ENCODE results near the gene PTPRT.

Gene PTPRT

DNA sequence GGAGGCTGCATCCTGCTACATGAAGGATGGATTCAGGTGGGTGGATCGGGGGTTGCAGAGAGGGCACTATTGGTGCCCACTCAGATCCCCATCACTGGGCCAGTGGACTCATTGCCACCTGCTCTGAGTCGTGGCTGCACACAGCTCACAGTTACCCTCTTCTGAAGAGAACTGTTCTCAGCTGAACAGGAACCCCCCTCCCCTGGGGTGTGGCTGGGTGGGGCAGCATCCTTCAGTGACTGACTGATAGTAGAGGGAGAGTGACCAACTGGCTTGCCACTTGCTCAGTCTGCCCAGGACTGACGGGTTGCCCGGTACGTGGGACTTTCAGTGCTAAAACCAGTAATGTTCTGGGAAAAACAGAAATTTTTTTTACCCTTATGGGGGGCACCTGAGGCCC is 1077.5 kb downstream of the PTPRT start:
- no peak for DNase-seq (ENCODE audit: low read depth)
- TF ChIP-seq, protein P1, sequence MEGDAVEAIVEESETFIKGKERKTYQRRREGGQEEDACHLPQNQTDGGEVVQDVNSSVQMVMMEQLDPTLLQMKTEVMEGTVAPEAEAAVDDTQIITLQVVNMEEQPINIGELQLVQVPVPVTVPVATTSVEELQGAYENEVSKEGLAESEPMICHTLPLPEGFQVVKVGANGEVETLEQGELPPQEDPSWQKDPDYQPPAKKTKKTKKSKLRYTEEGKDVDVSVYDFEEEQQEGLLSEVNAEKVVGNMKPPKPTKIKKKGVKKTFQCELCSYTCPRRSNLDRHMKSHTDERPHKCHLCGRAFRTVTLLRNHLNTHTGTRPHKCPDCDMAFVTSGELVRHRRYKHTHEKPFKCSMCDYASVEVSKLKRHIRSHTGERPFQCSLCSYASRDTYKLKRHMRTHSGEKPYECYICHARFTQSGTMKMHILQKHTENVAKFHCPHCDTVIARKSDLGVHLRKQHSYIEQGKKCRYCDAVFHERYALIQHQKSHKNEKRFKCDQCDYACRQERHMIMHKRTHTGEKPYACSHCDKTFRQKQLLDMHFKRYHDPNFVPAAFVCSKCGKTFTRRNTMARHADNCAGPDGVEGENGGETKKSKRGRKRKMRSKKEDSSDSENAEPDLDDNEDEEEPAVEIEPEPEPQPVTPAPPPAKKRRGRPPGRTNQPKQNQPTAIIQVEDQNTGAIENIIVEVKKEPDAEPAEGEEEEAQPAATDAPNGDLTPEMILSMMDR (IDR thresholded peaks at IDR 0.05; ENCODE audit: insufficient read depth, low read depth, low read length, missing control alignments) = no peak
- no peak overlapping the region for H3K4me3 ChIP-seq (ENCODE audit: low read depth, low read length)

DNA sequence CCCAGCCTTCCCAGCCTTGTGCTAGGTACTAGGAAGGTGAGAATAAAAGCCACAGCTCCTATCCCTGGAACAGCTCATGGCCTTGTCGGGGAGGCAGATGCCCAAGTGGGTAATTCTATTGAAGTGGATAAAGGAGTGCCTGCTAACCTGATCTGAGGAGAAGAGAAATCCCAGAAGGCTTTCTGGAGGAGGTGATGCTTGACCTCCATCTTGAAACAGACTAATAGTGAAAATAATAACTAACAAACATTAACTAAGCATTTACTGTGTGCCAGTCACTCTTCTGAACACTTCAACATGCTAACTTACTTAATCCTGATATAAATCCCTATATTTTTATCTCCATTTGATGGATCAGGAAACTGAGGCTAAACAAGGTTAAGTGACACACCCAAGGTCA is 1078.4 kb downstream of the PTPRT start:
- TF ChIP-seq, protein P1 (IDR thresholded peaks at IDR 0.05; ENCODE audit: insufficient read depth, low read depth, low read length, missing control alignments) = no peak

DNA sequence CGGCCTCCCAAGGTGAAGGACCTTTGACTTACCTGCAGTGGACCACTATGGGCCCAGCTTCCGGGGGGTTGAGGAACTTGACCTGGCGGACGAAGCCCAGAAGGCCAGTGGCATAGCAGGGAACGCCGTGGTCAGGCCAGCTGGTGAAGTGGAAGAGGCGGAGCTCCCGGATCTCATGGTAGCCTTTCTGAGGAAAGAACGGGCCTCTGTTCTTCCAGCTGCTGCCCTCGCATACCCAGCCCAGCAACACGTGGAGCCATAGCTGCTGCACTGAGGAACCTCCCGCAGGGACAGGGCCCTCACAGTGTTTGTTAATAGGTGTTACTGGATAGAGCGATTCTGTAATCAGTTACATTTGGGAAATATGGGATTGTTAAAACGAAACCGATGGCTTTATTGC is 1079.4 kb downstream of the PTPRT start:
- DNase-seq (ENCODE audit: low read depth) = no peak
- H3K4me3 ChIP-seq (ENCODE audit: low read depth, low read length) = no peak overlapping the region
- TF ChIP-seq, protein P1 (IDR thresholded peaks at IDR 0.05; ENCODE audit: insufficient read depth, low read depth, low read length, missing control alignments) = no peak

More for the DNA sequence above, 1078.4 kb downstream of the PTPRT start:
- DNase-seq (ENCODE audit: low read depth) = no peak
- no peak overlapping the region for H3K4me3 ChIP-seq (ENCODE audit: low read depth, low read length)

DNA sequence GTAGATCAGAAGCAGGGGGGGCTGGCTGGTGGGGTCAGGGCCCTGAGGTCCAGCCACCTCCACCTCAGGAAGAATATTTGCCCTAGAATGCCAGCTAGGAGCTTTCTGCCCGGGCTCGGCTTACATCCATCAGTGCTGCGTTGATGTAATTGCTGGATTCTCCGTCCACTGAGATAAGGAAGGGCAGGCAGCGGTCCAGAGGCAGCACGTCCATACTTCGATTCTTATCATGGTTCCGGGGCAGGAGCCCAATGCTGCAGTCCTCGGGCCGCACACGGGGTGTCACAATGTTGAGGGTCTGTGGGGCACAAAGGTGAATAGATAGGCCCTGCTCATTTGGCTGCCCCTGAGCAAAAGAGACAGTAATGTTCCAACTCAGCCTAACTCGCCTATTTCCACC is 1087.7 kb downstream of the PTPRT start:
- no peak for DNase-seq (ENCODE audit: low read depth)
- no peak overlapping the region for H3K4me3 ChIP-seq (ENCODE audit: low read depth, low read length)
- TF ChIP-seq, protein P1 (IDR thresholded peaks at IDR 0.05; ENCODE audit: insufficient read depth, low read depth, low read length, missing control alignments) = no peak

DNA sequence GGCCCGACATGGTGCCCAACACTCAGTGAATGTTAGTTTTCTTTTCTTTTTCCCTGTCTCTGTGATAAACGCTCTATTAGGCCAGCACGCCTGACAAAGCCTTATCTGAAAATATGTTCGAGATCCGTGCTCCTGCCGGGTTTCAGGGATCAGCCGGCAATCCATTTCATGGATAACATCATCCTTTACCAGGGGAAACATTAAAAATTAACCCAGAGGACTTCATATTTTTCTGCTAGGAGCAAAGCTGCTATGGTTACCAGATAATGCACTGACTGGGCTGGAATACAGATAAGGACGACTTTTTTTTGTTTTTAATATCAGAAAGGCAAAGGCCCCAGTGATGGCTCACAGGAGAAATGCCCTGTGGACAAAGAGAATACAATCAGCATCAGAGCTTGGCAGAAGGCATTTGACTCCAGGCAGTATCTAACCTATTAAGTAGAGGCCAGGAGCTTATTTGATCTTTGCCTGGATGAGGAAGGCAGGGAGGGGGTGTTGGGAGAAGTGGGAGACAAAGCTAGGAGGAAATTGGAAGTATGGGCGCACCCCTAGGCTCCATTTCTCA is 1089.5 kb downstream of the PTPRT start:
- DNase-seq (ENCODE audit: low read depth) = no peak
- TF ChIP-seq, protein P1 (IDR thresholded peaks at IDR 0.05; ENCODE audit: insufficient read depth, low read depth, low read length, missing control alignments) = no peak
- H3K4me3 ChIP-seq (ENCODE audit: low read depth, low read length) = no peak overlapping the region

DNA sequence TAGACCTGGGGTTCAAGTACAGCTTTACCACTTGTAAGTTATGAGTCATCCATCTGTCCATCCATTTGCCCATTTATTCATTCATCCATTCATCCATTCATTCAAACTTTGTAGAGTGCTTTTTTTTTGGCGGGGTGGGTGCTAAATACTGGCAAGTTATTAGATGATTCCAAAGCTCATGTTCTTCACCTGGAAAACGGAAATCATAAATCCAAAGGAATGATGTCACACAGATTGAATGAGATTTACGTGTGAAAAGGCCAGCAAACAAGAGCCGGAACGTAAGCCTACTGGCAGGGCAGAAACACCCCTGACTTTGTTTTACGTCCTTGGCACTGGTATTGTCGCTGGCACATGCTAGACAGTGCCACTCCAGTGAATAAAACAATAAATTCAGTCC is 1090.6 kb downstream of the PTPRT start:
- TF ChIP-seq, protein P1 (IDR thresholded peaks at IDR 0.05; ENCODE audit: insufficient read depth, low read depth, low read length, missing control alignments) = no peak
- no peak for DNase-seq (ENCODE audit: low read depth)
- H3K4me3 ChIP-seq (ENCODE audit: low read depth, low read length) = no peak overlapping the region

DNA sequence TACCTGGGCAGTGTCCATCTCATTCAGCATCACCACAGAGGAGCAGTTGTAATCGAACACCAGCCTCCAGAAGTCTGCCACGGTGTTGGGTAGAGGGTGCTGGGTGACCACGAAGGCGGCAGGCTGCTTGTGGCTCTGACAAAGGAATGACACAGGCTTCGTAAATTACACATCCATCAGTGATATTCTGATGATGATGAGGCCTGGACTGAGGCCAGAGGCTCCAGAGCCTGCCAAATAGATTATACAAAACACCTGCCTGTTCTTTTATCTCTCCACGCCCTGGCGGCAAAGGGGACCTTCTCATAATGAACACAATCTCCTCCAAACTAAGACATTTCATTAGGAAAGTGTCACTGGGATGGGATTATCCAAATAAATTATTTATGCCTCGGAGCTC is 1091.3 kb downstream of the PTPRT start:
- DNase-seq (ENCODE audit: low read depth) = no peak
- H3K4me3 ChIP-seq (ENCODE audit: low read depth, low read length) = no peak overlapping the region
- TF ChIP-seq, protein P1 (IDR thresholded peaks at IDR 0.05; ENCODE audit: insufficient read depth, low read depth, low read length, missing control alignments) = no peak
